G401 (cell line): ENCODE measurements around the gene ECSIT. TPM values are rescaled to one million over a fixed set of nuclear protein-coding genes. Genes with fewer than 3 reads are reported as not detected.

Experiments
- DNase-seq: peaks from one replicate; pipeline ENCODE4 v3.0.0-alpha.2; 2015; ENCODE audit warnings: low spot score
- in situ Hi-C: cut with HindIII; loops from 2 replicates; pipeline ENCODE4 v1.10.0; 2016; ENCODE audit warnings: low sequenced_read_pairs, mixed read lengths
- total RNA-seq: library from RNA; depleted of rRNA; stranded (reverse); fragments of >200 nt; shearing (Covaris generic); gene quantifications from 2 replicates; pipeline ENCODE4 v1.2.3, GENCODE V29; 2014

Gene ECSIT
- total RNA-seq, 1 experiment from 2014 or later, result 109 TPM

DNA sequence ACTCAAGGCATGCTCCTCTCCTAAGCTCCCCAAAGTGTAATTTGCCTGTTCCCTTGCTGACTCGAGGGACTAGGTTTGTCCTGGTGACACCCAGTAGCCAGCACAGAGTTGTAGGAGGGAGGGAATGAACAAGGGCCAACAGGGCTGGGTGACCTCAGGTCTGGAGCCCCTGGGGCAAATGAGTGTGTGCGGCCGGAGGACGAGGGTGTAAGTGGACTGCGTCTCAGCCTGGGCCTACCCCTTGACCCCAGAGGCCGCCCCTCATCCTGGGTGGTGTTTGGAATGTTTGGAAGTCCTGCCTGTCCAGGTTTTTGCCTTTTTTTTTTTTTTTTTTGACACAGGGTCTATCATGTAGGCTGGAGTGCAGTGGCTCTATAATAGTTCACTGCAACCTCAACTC is 22.0 kb downstream of the ECSIT start:
- in situ Hi-C loops, result no loop called here
- no peak for DNase-seq

DNA sequence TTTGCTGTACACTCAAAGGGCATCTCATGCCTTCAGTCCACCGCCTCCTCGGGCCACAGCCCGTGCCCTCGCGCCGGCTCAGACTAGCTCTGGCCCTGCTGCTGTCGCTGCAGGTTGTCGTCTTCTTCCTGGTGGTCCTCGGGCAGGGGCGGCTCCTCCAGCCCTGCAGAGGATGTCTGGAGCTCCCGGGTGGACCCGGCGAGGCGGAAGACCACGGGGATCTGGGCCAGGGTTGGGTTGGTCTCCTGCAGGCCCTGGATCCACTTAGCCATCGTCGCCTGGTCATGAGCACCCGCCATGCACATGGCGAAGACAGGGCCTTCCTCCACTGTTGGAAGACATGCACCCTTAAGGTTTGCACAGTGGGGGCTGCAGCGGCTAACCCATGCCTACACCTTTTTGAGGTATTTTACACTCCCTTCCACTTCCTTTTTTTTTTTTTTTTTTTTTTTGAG is 22.8 kb downstream of the ECSIT start:
- in situ Hi-C loops, result no loop called here
- DNase-seq, result no peak

DNA sequence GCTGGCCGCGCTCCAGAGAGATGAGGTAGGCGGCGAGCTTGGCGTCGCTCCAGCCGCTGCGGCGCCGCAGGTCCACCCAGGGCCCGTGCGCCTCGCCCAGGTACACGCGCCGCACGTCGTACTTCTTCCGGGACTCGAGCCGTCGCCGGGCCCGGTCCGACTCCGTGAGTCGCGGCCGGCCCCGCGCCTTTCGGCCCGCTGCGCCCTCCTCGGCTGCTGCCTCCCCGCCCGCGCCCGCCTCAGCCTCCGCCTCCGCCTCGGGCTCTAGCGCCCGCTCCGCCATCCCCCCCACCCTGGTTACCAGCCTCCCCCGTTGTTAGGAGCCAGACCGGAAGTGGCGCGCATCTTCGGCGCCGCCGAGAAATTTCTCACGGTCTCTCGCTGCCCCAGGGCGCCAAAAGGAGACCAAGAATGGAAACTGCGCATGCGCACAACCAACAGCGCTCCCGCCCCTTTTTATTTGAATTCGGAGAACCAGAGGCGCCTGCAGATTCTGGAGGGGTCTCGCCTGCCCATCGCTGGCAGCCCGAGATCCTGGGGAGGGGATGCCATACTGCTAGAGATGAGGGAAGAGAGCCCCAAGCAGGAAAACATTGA is 23.3 kb downstream of the ECSIT start, which contains the start of gene ZNF653:
TSS of gene ZNF653 (minus strand) at position 336 of the 597 bp plus-strand sequence. CDS start at position 283, 53 bp downstream.
- in situ Hi-C loops, result no loop called here
- peak; percentile 89 for DNase-seq

DNA sequence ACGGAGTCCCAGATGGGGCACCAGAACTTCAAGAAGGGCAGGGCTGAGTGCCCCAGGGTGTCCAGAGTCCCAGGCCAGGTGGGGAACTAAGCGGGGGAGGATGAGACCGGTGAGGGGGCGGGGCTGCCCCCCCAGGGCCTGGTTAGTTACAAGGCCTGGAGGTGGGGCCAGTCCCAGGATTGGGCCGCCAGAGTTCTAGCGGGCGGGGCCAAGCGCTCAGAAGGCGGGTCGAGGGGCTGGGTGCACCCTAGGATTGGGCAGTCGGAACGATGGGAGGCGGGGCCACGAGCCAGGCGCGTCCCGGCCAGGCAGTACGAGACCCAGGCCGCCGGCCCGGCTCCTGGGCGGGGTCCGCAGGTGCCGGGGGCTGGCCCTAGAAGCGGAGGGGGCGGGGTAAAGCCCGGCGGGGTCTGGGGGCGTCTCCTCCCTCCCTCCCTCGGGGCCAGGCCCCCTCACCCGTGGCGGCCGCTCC is 23.9 kb downstream of the ECSIT start:
- DNase-seq, result peak; percentile 98
- in situ Hi-C loops, result no loop called here

DNA sequence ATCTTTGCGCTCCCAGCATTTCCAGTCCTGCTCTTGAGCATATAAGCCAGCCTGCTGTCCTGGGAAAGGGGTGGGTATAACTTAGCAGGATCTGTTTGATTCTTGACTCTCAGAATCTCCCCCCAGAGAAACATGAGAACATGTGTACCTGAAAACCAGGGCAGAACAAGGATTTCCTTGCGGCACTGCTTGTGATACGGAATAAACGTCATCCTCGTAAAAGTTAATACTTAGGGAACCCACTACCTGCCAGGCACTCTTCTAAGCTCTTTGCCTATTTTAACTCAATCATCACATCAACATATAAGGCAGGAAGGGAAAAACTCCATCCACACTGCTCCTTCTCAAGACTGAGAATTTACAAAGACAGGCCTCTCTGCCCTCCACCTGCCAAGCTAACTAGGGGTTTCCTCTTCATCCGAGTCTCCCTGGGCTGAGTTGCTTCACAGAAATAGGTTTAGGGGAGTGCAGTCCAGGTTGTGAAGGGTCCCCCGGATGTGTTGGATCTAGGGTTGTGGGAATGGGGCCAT is 24.4 kb downstream of the ECSIT start:
- no peak for DNase-seq
- in situ Hi-C loops, result no loop called here

DNA sequence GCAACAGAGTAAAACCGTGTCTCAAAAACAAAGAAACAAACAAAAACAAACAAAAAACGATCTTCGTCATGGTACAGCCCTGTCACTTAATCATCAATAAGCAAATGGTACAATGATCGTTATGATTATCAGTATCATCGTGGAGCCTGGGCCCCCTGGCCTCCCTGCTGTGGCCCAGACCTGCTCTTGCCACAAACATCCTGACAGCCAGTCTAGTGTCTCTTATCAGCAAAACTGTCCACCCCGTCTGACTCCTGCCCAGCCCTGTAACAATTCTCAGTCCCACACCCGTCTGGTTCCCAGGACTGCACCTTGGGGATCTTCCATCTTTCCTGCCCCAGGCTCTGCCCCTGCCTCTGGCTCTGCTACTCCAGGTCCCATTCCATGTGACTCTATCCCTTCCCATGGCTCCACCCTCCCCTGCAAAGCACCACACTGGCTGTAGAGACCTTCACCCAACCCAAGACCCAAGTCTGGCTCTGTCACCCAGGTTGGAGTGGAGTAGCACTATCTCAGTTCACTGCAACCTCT is 29.0 kb downstream of the ECSIT start:
- no peak for DNase-seq
- in situ Hi-C loops, result no loop called here

DNA sequence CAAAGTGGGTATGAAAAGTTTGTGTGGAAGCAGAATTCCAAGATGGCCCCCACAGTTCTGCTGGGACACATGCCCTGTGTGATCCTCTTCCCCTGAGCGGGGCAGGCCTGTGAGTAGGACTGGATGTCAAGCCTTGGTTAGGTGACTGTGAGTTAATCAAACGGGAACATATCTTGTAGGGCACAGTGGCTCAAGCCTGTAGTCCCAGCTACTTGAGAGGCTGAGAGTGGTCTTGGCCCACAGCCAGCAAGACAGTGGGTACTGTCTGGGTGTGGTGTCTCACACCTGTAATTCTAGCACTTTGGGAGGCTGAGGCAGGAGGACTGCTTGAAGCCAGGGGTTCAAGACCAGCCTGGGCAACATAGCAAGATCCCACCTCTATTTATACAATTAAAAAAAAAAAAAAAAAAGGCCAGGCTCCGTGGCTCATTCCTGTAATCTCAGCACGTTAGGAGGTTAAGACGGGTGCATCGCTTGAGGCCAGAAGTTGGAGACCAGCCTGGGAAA is 29.7 kb downstream of the ECSIT start:
- DNase-seq, result no peak
- in situ Hi-C loops, result no loop called here

DNA sequence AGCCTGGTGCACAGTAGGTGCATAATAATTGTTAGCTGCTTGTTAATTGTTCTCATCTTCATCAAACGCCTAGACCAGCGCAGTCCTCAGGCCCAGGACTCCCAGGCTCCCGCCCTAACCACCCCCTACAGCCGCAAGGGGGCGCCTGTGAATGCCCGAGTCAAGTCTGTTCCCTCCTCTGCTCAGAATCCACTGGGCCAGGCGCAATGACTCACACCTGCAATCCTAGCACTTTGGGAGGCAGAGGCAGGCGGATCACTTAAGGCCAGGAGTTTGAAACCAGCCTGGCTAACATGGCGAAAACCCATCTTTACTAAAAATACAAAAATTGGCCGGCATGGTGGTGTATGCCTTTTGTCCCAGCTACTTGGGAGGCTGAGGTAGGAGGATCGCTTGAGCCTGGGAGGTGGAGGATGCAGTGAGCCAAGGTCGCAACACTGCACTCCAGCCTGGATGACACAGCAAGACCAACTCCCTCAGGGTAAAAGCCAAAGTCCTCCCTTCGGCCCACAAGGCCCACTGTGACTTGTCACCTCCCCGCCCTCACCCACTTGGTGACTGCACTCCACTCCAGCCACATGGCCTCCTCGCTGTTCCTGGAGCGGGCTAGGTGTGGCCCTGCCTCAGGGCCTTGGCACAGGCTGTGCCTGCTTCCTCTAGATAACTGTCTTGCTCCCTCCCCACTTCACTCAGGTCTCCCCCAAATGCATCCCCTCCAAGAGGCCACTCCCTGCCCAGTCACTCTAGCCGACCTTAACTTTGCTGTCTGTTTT is 32.4 kb downstream of the ECSIT start:
- DNase-seq, result no peak

DNA sequence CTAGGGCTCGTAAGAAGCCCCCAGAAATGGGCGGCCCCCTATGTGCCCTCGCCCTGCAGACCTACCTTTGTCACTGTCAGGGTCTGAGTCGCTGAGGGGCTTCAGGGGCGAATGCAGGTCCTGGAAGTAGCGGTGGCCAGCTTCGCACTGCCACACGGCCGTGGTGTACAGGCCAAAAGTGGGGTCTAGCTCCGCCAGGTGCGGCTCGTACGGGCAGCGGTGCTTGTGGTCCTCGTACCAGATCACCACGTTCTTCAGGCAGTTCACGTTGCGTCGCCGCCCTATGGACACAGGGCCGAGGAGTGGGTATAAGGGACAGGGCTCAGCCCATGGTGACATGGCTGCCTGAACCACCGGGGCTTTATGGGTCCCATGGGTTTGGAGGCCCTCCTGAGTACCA is 33.0 kb downstream of the ECSIT start:
- DNase-seq, result no peak
- in situ Hi-C loops, result no loop called here

More for the DNA sequence above, 32.4 kb downstream of the ECSIT start:
- in situ Hi-C loops, result no loop called here

DNA sequence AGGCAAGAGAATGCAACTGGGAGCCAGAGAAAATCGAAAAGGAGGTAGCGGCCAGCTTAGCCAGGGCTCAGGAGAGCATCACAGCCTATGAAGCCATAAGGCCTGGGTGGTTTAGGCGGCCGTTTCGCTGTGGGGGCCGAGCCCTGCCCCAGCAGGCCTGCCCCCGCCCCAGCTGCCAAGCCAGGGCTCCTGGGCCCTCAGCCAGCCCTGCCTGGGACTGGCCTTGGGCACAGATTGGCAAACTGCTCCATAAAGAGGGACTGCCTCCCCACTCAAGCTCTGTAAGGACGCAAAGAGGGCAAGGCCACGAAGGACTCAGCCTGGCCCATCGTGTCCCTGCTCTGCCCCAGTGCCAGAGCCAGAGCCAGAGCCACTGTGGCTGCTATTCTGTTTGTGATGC is 33.5 kb downstream of the ECSIT start:
- DNase-seq, result peak; percentile 95
- in situ Hi-C loops, result no loop called here

DNA sequence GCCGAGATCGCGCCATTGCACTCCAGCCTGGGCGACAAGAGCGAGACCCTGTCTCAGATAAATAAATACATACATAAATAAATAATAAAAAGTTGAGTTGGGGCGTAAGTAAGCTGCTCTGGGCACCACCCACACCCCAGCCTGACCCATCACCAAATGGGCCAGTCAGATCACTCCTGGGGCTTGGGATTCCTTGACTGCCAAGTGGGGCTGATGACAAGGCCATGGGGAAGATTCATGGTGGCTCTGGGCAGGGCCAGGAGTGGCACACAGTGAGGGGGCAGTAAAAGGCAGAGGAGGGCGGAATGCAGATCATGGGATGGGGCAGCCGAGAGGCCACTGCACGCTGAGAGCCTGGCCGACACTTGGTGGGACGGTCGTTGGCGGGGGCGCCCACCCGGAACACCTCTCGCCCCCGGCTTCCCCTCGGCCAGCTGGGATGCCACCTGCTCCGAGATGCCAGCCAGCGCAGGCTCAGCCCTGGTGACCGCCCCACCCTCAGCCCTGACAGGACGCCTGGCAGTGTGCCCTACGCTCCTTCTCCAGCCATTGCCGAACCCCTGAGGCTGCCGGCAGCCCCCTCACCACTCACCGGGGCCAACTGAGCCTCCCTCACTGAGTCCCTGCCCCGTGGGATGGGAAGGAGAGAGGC is 34.2 kb downstream of the ECSIT start:
- in situ Hi-C loops, result no loop called here
- peak; percentile 87 for DNase-seq

DNA sequence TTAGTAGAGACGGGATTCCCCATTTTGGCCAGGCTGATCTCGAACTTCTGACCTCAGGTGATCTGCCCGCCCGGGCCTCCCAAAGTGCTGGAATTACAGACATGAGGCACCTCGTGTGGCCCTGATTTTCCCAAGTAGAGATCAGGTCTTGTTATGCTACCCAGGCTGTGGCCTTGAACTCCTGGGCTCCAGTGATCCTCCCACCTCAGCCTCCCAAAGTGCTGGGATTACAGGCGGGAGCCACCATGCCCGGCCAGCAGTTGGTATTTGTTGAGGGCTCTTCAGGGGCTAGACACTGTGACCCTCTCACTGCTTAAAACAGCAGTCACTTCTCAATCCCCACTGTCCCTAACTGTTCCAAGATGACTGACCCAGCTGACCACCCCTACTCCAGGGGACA is 39.6 kb downstream of the ECSIT start:
- in situ Hi-C loops, result no loop called here
- DNase-seq, result no peak

DNA sequence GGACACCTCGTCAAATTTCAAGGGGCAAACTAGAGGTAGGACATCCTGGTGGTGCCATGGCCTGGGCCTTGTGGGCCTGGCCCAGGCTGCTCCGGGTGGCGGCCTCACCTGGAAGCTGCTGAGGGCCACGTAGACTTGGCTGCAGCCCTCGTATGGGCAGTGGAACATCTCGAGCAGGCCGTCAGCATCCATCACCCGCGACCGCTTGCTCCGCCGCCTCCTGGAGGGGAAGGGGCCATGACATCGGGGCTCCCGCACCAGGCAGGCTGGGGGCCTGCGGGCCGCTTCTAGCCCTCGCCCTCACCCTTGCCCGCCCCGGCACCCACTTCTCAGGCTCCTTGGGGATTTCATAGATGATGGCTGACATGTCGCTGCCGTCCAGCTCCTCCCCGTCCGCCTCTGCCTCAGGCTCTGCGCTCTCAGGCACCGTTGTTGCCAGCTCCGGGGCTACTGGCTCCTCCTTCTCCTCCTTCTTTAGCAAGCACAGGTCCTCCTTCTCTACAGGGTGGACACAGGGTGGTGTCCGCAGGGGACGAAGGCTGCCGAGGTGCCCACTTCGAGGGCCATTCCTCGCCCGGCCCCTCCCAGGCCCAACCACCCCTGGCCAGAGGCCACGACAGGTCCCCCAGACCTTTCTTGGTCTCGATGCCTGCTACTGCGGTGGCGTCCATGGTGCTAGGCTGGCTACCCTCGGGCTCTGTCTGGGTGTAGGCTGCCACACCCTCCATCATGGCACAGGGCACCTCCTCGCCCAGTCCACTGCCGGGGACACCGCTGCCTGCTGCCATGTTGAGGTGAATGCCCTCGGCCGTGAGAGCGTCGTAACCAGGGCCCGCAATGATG is 42.1 kb downstream of the ECSIT start:
- in situ Hi-C loops, result no loop called here
- DNase-seq, result no peak

DNA sequence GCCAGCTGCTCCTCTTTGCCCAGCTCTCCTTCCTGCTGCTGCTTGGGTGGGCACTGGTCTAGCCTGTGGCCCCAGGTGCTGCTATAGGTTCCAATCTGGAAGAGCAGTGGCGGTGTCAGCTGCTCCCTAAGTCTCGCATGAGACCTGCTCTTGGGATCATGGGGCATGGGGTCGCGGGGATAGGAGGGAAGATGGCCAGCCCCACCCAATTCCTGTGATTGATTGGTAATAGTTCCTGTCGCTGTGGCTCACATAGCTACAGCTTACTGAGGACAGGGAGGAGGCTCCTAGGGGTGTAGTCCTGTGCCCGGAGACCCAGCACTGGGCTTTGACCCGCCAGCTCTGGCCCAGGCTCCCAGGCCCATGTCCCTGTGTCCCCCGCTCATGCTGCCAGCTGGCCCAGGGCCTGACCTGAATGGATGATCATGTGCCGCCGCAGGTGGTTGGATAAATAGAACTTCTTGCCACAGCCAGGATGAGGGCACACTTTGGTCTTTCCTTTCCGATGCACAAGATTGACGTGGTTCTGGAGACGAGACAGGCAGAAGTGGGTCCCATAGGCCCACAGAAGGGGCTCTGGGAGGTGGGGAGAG is 43.6 kb downstream of the ECSIT start:
- peak; percentile 74 for DNase-seq
- in situ Hi-C loops, result no loop called here

DNA sequence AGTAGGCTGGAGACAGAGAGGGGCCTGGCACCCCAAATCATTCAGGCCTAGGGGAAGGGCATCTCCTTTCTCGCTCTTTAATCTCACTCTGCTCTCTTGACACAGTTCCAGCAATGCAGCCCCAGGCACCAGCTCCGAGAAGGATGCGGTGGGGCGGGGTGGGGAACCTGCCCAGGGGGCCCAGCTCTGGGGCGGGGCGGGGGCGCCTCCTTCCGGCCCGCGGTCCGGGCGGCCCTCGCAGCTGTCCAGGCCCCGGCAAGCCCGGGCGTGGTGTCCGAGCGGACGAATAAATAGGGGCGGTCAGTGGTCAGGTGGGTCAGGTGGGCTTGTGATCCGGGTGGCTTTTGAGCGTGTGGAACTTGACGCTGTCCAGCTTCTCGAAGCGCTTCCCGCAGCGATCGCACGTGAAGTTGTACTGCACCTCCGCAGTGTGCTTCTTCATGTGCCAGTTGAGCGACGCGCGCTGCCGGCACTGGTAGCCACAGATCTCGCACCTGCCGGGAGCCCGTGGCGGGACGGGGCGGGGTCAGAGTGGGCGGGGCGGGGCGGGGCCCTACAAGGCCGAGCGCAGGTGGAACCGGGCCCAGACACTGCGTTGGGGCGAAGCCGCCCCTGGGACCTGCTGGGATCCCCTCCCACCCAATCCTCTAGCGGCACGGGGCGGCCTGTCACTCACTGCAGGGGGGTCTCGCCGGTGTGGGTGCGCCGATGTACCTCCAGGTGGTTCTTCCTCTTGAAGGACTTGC is 45.4 kb downstream of the ECSIT start:
- DNase-seq, result no peak
- in situ Hi-C loops, result no loop called here

DNA sequence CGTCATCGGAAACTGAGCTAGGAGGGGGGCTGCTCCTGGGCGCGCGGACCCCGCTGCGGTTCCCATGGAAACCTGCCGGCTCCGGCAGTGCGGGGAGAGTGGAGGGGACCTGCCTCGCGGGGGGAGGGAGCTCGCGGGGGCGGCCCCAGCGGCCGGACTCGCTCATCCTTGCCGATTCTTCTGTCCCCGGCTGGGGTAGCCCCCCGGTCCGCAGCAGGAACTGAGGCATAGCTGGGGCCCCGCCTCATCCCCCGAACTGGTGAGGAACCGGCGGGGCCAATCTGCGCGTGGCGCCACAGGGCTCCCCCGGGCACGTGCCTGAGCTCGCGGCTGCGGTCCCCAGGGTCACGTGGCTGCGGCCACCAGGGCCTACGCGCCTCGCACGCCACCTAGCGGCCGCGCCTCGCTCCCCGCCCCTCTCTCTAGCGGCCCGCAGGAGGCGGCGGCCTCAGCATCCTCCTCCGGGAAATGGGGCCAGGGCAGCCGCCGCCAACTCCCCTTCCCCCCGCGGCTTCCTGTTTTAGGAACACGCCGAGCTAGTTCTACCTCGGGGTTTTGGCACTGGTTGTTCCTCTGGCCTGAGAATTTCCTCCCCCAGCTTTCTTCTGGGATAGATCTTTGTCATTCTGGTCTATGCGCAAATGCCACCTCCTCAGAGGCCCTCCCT is 46.4 kb downstream of the ECSIT start:
- in situ Hi-C loops, result no loop called here
- DNase-seq, result peak; percentile 86
